ENCODE measurements around the gene CYP2R1. TPM values are rescaled to one million over a fixed set of nuclear protein-coding genes. Genes with fewer than 3 reads are reported as not detected.

Gene CYP2R1
- total and polyA plus RNA-seq, 2 of the 8 experiments (the other 6 are each of a cell fraction or from before 2014, with no cell fraction given): 8.3 to 12.9 TPM

DNA sequence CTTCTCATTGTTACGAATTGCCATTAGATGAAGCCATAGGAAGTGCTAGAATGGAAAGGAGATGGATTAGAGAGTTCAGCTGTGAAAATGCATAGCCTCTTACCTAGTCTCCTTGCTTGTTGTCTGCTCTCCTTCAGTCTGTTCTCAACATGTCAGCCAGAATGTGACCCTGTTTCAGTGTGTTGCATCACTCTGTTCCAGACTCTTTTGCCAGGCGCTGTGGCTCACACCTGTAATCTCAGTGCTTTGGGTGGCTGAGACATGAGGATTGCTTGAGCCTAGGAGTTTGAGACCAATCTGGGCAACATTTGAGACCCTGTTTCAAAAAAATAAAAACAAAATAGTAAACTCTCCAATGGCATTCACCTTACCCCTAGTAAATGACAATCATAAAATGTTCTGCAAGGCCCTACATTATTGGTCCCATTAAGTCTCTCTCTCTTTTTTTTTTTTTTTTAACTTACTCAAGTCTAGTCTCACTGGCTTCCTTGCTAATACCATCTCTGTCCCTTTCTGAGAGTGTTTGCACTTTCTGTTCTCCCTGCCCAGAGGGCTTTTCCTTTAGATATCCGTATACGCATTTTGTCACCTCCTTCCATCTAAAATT, 39.4 kb downstream of the CYP2R1 start:
- Histone ChIP-seq H4K8ac (ENCODE audit: extremely low read depth, insufficient read depth, low read length) (no peak overlapping the region), H3K79me1 (ENCODE audit: low read depth, low read length) (no peaks in the 10 kb centered on the region), H4K20me1 (replicated peaks in 1 of 2; ENCODE audit: control insufficient read depth in 1 of 2, insufficient read depth in 2 of 2, low read length in 2 of 2) (no peaks in the 10 kb centered on the region), H2BK20ac (ENCODE audit: low read length) (no peak overlapping the region), H3K14ac (ENCODE audit: insufficient read length) (no peak overlapping the region), H3K4me2 (ENCODE audit: insufficient read depth in 1 of 2, low read depth in 2 of 2, low read length in 2 of 2) (no peak overlapping the region), H3K4me1 (replicated peaks in 1 of 4; ENCODE audit: control insufficient read depth in 3 of 4, insufficient read depth in 4 of 4, low read length in 3 of 4) (no peaks in the 10 kb centered on the region), H2AFZ (ENCODE audit: low read length) (no peak overlapping the region), H2AK5ac (ENCODE audit: low read depth, low read length) (no peak overlapping the region), H3K36me3 (ENCODE audit: control insufficient read depth in 2 of 4, insufficient read depth in 4 of 4, low read length in 3 of 4) (no peaks in the 10 kb centered on the region), H3K79me2 (ENCODE audit: control insufficient read depth in 1 of 2, insufficient read depth in 2 of 2, low read length in 2 of 2) (no peaks in the 10 kb centered on the region), H3K27me3 (replicated peaks in 1 of 4; ENCODE audit: control insufficient read depth in 3 of 4, extremely low read depth in 1 of 4, insufficient read depth in 3 of 4, low read length in 3 of 4) (no peaks in the 10 kb centered on the region), H3K18ac (ENCODE audit: extremely low read depth, low read length) (no peak overlapping the region), H2BK120ac (replicated peaks; ENCODE audit: low read depth, low read length) (no peak overlapping the region), H3K56ac (replicated peaks; ENCODE audit: insufficient read length, low read depth, low read length) (no peak overlapping the region), H3K27ac (ENCODE audit: low read depth, low read length) (no peak overlapping the region), H3K4me3 (ENCODE audit: extremely low read depth in 1 of 4, insufficient read depth in 2 of 4, low read depth in 3 of 4, low read length in 4 of 4) (no peak overlapping the region), H4K5ac (ENCODE audit: insufficient read length, low read depth, low read length) (no peak overlapping the region), H3K23ac (ENCODE audit: insufficient read length) (no peak overlapping the region), H2BK15ac (ENCODE audit: low read length) (no peak overlapping the region), H2BK5ac (ENCODE audit: low read depth, low read length) (no peak overlapping the region), H3K23me2 (ENCODE audit: low read depth, low read length) (no peaks in the 10 kb centered on the region), H4K91ac (replicated peaks; ENCODE audit: insufficient read length, low read length) (no peak overlapping the region), H3K4ac (replicated peaks; ENCODE audit: insufficient read length, low read depth, low read length) (no peak overlapping the region), H2BK12ac (ENCODE audit: low read depth, low read length) (no peak overlapping the region), H3K9me3 (ENCODE audit: insufficient read depth in 2 of 2, low read depth in 1 of 2, low read length in 1 of 2) (no peaks in the 10 kb centered on the region), H3K9ac (replicated peaks in 1 of 4; ENCODE audit: extremely low read depth in 1 of 4, low read depth in 3 of 4, low read length in 3 of 4) (no peak overlapping the region)
- ChIA-PET CTCF (ENCODE audit: partially characterized antibody) (interaction anchor here (0.7 kb wide), 1 partner anchor 354 kb away, joined by 3 read pairs; no protein-coding TSS in a partner anchor), POLR2A (ENCODE audit: partially characterized antibody) (interaction anchor here (0.8 kb wide), 1 partner anchor 8 kb away, joined by 5 read pairs; no protein-coding TSS in a partner anchor)
- whole genome bisulfite sequencing, 2 experiments (ENCODE audit: extremely low coverage in 1 of 2, insufficient coverage in 1 of 2, insufficient read length in 1 of 2, insufficient replicate concordance in 2 of 2, low coverage in 1 of 2, low lambda C conversion rate in 2 of 2, missing lambda C conversion rate in 1 of 2): 92% methylated on average over 4 of the region's 4 CpGs; no CpG with 5 or more reads in 1 of the 2 experiments
- FAIRE-seq (no peak), DNase-seq (ENCODE audit: low read depth in 1 of 2, low spot score in 2 of 2) (no peak)
- TF ChIP-seq, protein P1, sequence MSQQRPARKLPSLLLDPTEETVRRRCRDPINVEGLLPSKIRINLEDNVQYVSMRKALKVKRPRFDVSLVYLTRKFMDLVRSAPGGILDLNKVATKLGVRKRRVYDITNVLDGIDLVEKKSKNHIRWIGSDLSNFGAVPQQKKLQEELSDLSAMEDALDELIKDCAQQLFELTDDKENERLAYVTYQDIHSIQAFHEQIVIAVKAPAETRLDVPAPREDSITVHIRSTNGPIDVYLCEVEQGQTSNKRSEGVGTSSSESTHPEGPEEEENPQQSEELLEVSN (IDR thresholded peaks at IDR 0.05): no peak
- TF ChIP-seq FOSL1 (IDR thresholded peaks at IDR 0.05; ENCODE audit: insufficient read depth, low read depth, low read length) (no peak), CEBPB (IDR thresholded peaks at IDR 0.05; ENCODE audit: low read depth, low read length) (peak; percentile 68; the same call in 1 of the 2 replicates), SIN3A (conservative IDR thresholded peaks at IDR 0.05 in 1 of 2, IDR thresholded peaks at IDR 0.05 in 1 of 2; ENCODE audit: low read depth in 1 of 2, low read length in 2 of 2) (no peak), SAP30 (IDR thresholded peaks at IDR 0.05; ENCODE audit: insufficient read depth, insufficient replicate concordance, low read length) (no peak)
